HEK293 (cell line): ENCODE data around the gene ZFPM1.

Experiments used
- CTCF ChIA-PET: fragments of 350-600 bp; formaldehyde crosslinking; extraction: SDS; loops from one replicate; lab custom pipeline; 2021; ENCODE audit warnings: antibody characterized with exemption; lab: Yijun Ruan, JAX
- POLR2A ChIA-PET: fragments of 300-600 bp; formaldehyde crosslinking; extraction: SDS; loops from one replicate; lab custom pipeline; 2020; ENCODE audit warnings: antibody characterized with exemption, inconsistent platforms; lab: Yijun Ruan, JAX
- H3K27ac ChIP-seq: fragments of 200-500 bp; sonication (Bioruptor generic); 2 replicates; pipeline ENCODE4 v1.5.1; 2014; ENCODE audit warnings: low read depth, low read length, control low read depth, inconsistent platforms; ENCODE audit errors: extremely low read depth
- H3K36me3 ChIP-seq, 2 experiments: fragments of 200-500 bp in 1 of 2; sonication (Bioruptor generic) in 1 of 2; 1 replicate in 1 of 2; 2 replicates in 1 of 2; pipeline ENCODE4 v1.5.1; 2014 to 2017; ENCODE audit warnings: inconsistent platforms in 2 of 2, low read length in 2 of 2; ENCODE audit not compliant: control insufficient read depth in 2 of 2, insufficient read depth in 1 of 2
- H3K4me1 ChIP-seq: fragments of 200-500 bp; sonication (Bioruptor generic); 2 replicates; pipeline ENCODE4 v1.5.1; 2014; ENCODE audit warnings: mild to moderate bottlenecking, low read length, inconsistent platforms; ENCODE audit not compliant: control insufficient read depth, insufficient read depth
- H3K4me3 ChIP-seq: 2 replicates; pipeline ENCODE4 v1.5.1; 2011; ENCODE audit warnings: low read depth, mild to moderate bottlenecking, control low read depth, low read length, moderate library complexity
- H3K9me3 ChIP-seq: fragments of 200-500 bp; sonication (Bioruptor generic); 2 replicates; pipeline ENCODE4 v1.5.1; 2014; ENCODE audit warnings: low read depth, low read length, inconsistent platforms; ENCODE audit not compliant: control insufficient read depth, insufficient read depth
- FEZF1 ChIP-seq: fragments of 450-650 bp; formaldehyde crosslinking; IDR thresholded peaks from 2 replicates; pipeline ENCODE4 v1.5.1; 2016; ENCODE audit warnings: missing biosample characterization, missing genetic modification characterization
- OVOL3 ChIP-seq: fragments of 450-650 bp; formaldehyde crosslinking; IDR thresholded peaks from 2 replicates; pipeline ENCODE4 v1.5.1; 2016; ENCODE audit warnings: missing biosample characterization, missing genetic modification characterization
- PRDM2 ChIP-seq: fragments of 450-650 bp; formaldehyde crosslinking; IDR thresholded peaks from 2 replicates; pipeline ENCODE4 v1.5.1; 2016; ENCODE audit warnings: missing biosample characterization, missing genetic modification characterization, borderline replicate concordance
- ZNF121 ChIP-seq: fragments of 450-650 bp; formaldehyde crosslinking; IDR thresholded peaks from 2 replicates; pipeline ENCODE4 v1.5.1; 2016; ENCODE audit warnings: missing biosample characterization, missing genetic modification characterization
- ZNF248 ChIP-seq: fragments of 450-650 bp; formaldehyde crosslinking; IDR thresholded peaks from 2 replicates; pipeline ENCODE4 v1.5.1; 2017; ENCODE audit warnings: missing biosample characterization, missing genetic modification characterization
- ZNF626 ChIP-seq: fragments of 450-650 bp; sonication (Bioruptor Pico); formaldehyde crosslinking; IDR thresholded peaks from 2 replicates; pipeline ENCODE4 v1.5.1; 2018; ENCODE audit warnings: missing biosample characterization, missing genetic modification characterization, inconsistent platforms
- ZNF660 ChIP-seq: fragments of 450-650 bp; IDR thresholded peaks from 2 replicates; pipeline ENCODE4 v1.5.1; 2018; ENCODE audit warnings: missing biosample characterization, mild to moderate bottlenecking, missing genetic modification characterization
- ZNF701 ChIP-seq: fragments of 450-650 bp; formaldehyde crosslinking; IDR thresholded peaks from 2 replicates; pipeline ENCODE4 v1.5.1; 2016; ENCODE audit warnings: missing biosample characterization, missing genetic modification characterization
- ZNF776 ChIP-seq: fragments of 450-650 bp; formaldehyde crosslinking; IDR thresholded peaks from 2 replicates; pipeline ENCODE4 v1.5.0; 2017; ENCODE audit warnings: missing biosample characterization, missing genetic modification characterization, borderline replicate concordance
- TF ChIP-seq, protein P1 (sequence below): fragments of 450-650 bp; formaldehyde crosslinking; IDR thresholded peaks from 2 replicates; pipeline ENCODE4 v1.5.1; 2016; ENCODE audit warnings: missing biosample characterization, missing genetic modification characterization
- TF ChIP-seq, protein P2 (sequence below): fragments of 450-650 bp; formaldehyde crosslinking; IDR thresholded peaks from 2 replicates; pipeline ENCODE4 v1.5.1; 2016; ENCODE audit warnings: missing biosample characterization, missing genetic modification characterization
- TF ChIP-seq, protein P3 (sequence below): fragments of 450-650 bp; formaldehyde crosslinking; IDR thresholded peaks from 2 replicates; pipeline ENCODE4 v1.5.1; 2017; ENCODE audit warnings: missing biosample characterization, mild to moderate bottlenecking, missing genetic modification characterization, moderate library complexity
- TF ChIP-seq, protein P4 (sequence below): fragments of 450-650 bp; IDR thresholded peaks from 2 replicates; pipeline ENCODE4 v1.5.1; 2018; ENCODE audit warnings: missing biosample characterization, mild to moderate bottlenecking, missing genetic modification characterization

ZFPM1 gene

GRCh38 chr16:88494335-88495154 is 41.5 kb downstream of the ZFPM1 start:
- POLR2A ChIA-PET: no interaction called here

DNA sequence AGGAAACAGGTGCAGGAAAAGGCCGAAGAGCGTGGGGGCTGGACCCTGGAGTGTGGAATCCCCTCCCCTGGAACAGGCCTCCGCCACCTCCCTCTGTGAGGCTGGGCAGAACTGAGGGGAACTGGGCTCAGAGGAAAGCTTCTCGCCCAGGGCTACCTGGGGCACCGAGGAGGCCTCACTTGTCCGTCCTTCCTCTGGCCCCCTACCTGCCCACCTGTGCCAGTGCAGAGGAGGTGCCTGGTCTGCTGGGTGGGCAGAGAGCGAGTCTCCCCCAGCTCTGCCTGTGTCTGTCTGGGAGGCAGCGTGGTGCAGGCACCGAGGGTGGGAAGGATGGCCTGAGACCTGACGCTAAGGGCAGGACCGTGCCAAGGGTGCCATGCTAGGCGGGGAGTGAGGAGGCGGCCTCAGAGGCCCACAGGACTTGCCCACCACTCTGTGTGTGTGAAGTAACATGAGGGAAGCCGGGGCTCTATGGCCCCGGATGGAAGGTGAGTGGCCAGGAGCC is 42.2 kb downstream of the ZFPM1 start:
- Histone ChIP-seq H3K9me3 (no peaks in the 10 kb centered on the region), H3K4me3 (no peak overlapping the region), H3K36me3 (peaks cover 0 to 4% of the 10 kb centered on the region in 2 experiments; a peak in 1 of 3 replicates), H3K27ac (no peak overlapping the region), H3K4me1 (no peaks in the 10 kb centered on the region)
- POLR2A ChIA-PET: no interaction called here
- CTCF ChIA-PET: no interaction called here
- TF ChIP-seq, protein P1, sequence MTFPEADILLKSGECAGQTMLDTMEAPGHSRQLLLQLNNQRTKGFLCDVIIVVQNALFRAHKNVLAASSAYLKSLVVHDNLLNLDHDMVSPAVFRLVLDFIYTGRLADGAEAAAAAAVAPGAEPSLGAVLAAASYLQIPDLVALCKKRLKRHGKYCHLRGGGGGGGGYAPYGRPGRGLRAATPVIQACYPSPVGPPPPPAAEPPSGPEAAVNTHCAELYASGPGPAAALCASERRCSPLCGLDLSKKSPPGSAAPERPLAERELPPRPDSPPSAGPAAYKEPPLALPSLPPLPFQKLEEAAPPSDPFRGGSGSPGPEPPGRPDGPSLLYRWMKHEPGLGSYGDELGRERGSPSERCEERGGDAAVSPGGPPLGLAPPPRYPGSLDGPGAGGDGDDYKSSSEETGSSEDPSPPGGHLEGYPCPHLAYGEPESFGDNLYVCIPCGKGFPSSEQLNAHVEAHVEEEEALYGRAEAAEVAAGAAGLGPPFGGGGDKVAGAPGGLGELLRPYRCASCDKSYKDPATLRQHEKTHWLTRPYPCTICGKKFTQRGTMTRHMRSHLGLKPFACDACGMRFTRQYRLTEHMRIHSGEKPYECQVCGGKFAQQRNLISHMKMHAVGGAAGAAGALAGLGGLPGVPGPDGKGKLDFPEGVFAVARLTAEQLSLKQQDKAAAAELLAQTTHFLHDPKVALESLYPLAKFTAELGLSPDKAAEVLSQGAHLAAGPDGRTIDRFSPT (tag by site-specific recombination): 0 out of 2 replicates have a peak, but pooled peaks have one; percentile 17
- TF ChIP-seq ZNF660 (tag by site-specific recombination) (no peak), ZNF248 (tag by site-specific recombination) (no peak), ZNF776 (tag by site-specific recombination) (no peak)
- TF ChIP-seq, protein P2, sequence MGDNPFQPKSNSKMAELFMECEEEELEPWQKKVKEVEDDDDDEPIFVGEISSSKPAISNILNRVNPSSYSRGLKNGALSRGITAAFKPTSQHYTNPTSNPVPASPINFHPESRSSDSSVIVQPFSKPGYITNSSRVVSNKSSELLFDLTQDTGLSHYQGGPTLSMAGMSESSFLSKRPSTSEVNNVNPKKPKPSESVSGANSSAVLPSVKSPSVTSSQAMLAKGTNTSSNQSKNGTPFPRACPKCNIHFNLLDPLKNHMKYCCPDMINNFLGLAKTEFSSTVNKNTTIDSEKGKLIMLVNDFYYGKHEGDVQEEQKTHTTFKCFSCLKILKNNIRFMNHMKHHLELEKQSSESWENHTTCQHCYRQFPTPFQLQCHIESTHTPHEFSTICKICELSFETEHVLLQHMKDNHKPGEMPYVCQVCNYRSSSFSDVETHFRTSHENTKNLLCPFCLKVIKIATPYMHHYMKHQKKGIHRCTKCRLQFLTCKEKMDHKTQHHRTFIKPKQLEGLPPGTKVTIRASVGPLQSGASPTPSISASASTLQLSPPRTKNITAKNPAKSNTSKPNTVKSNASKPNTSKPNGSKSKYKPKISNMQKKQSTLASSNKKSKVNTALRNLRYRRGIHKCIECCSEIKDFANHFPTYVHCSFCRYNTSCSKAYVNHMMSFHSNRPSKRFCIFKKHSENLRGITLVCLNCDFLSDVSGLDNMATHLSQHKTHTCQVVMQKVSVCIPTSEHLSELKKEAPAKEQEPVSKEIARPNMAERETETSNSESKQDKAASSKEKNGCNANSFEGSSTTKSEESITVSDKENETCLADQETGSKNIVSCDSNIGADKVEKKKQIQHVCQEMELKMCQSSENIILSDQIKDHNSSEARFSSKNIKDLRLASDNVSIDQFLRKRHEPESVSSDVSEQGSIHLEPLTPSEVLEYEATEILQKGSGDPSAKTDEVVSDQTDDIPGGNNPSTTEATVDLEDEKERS: no peak

More at GRCh38 chr16:88494335-88495154, 41.5 kb downstream of the ZFPM1 start:
- H3K4me1 ChIP-seq: no peaks in the 10 kb centered on the region
- H3K36me3 ChIP-seq: peaks cover 0 to 6% of the 10 kb centered on the region in 2 experiments; a peak in 1 of 3 replicates
- H3K4me3 ChIP-seq: no peak overlapping the region
- TF ChIP-seq, protein P3, sequence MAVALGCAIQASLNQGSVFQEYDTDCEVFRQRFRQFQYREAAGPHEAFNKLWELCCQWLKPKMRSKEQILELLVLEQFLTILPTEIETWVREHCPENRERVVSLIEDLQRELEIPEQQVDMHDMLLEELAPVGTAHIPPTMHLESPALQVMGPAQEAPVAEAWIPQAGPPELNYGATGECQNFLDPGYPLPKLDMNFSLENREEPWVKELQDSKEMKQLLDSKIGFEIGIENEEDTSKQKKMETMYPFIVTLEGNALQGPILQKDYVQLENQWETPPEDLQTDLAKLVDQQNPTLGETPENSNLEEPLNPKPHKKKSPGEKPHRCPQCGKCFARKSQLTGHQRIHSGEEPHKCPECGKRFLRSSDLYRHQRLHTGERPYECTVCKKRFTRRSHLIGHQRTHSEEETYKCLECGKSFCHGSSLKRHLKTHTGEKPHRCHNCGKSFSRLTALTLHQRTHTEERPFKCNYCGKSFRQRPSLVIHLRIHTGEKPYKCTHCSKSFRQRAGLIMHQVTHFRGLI (tag by site-specific recombination): no peak
- TF ChIP-seq ZNF701 (tag by site-specific recombination) (no peak), ZNF626 (tag by site-specific recombination) (no peak), OVOL3 (no peak), PRDM2 (no peak), ZNF121 (tag by site-specific recombination) (no peak), FEZF1 (tag by site-specific recombination) (no peak)
- TF ChIP-seq, protein P4, sequence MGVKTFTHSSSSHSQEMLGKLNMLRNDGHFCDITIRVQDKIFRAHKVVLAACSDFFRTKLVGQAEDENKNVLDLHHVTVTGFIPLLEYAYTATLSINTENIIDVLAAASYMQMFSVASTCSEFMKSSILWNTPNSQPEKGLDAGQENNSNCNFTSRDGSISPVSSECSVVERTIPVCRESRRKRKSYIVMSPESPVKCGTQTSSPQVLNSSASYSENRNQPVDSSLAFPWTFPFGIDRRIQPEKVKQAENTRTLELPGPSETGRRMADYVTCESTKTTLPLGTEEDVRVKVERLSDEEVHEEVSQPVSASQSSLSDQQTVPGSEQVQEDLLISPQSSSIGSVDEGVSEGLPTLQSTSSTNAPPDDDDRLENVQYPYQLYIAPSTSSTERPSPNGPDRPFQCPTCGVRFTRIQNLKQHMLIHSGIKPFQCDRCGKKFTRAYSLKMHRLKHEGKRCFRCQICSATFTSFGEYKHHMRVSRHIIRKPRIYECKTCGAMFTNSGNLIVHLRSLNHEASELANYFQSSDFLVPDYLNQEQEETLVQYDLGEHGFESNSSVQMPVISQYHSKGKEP: no peak
- CTCF ChIA-PET: interaction anchor here (1.4 kb wide), 1 partner anchor 10 kb away, joined by 6 read pairs; no protein-coding TSS in a partner anchor
- no peaks in the 10 kb centered on the region for H3K9me3 ChIP-seq
- no peak overlapping the region for H3K27ac ChIP-seq
